GM21576 (cell line): ENCODE measurements around the gene IL1RAPL1.

Source experiments
- ATAC-seq: cut with Tn5 transposase; IDR thresholded peaks from one replicate; pipeline ENCODE4 v1.9.1; 2021; ENCODE audit warnings: mild to moderate bottlenecking, moderate library complexity; ENCODE audit not compliant: unreplicated experiment

IL1RAPL1 gene

DNA sequence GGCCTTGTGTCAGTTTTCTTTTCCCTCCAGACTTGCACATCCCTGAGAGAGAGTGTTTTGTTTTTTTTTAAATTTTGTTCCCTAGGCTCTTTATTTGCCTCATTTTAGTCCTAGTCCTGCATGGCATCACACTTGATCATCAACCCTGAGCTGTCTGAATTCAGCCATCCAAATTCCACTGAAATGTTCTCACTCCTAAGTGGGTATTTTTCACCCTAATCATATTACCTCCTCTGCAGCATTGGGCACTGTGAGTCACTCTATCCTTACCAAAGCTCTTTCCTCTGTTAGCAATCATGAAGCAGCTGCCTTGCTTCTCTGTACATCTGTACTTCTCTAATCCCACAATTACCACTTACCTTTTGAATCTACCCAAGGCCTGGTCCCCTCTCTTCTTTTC is 1271.5 kb downstream of the IL1RAPL1 start:
- no peak for ATAC-seq

DNA sequence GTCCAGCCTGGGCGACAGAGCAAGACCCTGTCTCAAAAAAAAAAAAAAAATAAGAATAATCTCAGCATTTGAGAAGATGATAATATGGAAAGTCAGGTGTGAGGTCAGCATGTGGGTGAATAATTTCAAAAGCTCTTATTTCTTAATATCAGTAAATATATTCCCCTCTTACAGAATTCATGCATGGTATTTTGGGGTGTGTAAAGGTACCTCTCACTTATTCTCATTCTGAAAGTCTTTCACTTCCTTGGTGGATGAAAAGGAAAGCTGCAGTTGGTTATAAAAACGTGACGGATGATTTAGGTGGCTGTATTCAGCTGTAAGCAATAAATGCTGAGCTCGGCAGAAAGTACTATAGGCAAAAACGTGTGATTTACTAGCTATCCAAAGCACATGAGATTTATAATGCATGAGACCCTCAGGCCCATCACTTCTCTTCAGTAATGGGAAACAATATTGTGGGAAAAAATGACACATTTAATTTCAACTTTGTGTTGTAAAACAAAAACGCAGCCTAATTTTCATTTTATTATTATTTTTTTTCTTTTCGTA is 1275.0 kb downstream of the IL1RAPL1 start:
- no peak for ATAC-seq

DNA sequence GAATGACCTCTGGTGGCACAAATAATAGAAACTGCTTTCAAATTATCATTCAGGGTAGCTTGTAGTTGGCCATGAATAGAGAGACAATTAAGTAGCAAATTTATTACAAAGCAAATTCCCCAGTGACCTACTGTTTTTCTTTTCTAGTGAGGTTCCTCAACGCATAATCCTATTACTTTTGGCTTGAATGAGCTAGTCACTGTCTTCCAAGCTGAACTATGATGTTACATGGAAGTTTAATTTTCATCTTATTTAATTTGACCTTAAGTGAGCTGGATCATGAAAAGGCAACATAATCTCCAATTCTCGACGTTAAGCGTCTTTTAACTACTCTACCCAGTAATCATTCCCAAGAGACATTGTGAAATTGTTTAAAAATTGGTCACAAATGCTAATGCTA is 1280.7 kb downstream of the IL1RAPL1 start:
- no peak for ATAC-seq

DNA sequence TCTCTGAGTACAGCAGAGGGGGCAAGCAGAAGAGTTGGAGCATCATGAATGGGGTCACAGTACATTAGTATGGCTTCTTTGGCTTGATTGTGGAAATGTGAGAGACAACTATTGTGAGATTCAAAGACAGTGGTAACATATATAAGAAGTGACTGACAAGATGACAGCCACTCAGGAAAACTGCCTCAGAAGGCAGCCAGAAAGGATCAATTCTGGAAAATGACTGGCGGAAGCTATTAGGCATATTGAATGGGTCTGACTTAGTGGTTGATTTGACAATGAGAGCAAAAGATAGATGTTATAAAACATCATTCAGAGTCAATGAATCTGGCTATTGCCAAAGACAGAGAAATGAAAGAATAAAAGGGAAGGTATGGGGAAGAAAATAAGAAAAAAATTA is 1282.6 kb downstream of the IL1RAPL1 start:
- ATAC-seq, result no peak

DNA sequence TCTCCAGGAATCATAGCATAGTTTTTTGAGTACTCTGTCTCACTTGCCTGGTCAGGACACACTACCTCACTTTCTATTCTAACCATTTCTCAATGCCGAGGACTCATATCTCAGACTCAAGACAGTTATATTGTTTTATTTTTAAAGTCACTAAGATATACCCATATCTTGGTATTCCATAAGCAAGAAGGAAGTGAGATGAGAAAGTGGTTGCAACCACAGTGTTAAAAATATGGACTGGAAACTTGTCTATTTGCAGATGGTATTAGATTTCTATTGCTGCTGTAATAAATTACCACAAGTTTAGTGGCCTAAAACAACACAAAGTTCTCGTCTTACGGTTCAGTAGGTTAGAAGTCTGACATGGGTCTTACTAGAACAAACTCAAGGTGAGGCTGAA is 1283.4 kb downstream of the IL1RAPL1 start:
- no peak for ATAC-seq

DNA sequence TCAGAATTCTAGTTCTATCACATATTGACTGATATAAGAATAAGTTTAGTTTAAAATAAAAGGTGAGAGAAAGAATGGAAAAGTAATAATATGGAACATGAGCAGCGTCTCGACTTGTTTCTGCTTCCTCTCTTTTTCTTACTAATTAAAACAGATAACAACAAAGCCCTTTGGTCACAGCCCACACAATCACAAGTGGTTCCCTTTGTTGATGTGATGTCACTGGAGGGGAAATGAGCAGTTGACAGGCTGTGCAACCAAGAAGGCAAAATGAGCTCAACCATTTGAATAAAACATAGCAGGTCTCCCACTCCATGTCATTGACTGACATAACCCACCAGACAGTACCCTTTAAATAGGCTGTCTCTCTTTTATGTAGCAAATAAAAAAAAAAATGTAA is 1285.6 kb downstream of the IL1RAPL1 start:
- ATAC-seq, result no peak

DNA sequence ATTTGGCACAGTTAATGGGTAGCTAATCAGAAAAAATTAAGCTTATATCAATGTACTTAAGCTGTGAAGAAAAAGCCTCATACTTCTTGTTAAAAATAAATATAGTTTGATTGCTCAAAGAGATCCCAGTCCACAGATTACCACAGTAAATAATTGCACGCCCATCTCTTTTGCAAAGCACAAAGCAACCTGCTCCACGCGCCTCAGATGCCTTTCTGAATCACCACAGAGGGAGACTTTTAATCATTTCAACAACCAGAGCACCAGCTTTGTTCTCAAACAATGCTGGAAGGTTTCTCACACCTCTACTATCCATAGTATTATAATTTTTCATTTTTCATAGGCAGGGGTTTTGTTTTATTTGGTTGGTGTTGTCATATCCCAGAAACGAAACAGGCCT is 1289.5 kb downstream of the IL1RAPL1 start:
- no peak for ATAC-seq

DNA sequence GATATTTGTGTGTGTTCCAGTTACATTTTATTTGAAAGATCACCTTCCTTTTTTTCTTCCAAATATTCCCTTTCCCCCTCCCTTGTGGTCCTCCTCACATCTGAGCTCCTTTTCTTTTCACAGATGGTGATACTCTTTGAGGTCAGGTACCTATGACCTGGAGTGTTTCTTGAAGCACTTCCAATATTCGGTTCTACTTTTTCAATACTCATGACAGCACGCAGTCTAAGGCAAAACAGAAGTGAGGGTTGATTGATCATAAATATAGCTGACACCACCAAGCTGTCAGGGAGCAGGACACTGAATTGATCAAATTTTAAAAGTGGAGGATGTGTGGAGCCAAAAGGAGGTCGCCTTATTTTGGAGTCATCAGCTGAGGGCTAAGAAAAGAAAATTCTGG is 1293.7 kb downstream of the IL1RAPL1 start:
- ATAC-seq, result no peak

DNA sequence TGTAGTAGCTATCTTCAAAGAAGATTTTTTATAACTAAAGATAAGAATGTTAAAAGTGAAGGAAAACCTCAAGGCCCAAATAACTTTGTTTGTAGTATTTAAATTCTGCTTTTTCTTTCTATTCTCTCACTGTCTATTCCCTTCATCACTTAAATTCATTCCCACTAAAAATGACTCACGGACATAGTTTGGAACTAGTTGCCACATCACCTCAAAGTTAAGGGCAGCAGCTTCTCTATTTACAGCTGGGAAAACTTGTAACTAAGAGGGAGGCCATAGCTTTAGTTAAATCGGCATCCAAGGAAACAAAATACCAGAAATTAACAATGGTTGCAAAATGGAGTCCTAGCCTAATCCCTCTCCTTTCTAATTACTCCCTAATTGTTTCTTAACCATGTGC is 1302.8 kb downstream of the IL1RAPL1 start:
- no peak for ATAC-seq

DNA sequence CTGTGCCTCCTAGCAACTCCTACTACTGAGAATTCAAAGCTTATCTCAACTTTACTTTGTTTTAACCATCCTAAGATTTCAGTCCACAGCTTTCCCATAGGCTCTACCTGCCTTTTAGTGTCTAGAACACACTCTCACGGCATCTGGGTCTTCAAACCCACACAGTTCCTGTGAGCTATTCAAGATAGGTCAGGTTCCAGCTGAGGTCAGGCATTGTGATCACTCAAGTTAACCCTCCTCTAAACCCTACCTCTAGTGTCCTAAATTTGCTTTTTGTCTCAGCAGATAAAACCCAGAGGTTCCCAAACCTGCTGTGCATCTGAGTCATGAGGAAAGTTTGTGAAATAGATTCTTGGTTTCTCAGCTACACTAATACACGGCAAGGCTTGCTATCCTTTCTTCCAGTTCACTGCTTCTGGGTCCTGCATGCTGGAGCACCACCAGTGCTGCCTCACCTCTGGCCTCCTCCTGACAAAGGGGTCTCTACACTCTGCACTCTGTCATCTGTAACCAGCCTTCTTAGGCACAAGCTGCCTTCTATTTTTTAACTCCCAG is 1303.5 kb downstream of the IL1RAPL1 start:
- no peak for ATAC-seq

DNA sequence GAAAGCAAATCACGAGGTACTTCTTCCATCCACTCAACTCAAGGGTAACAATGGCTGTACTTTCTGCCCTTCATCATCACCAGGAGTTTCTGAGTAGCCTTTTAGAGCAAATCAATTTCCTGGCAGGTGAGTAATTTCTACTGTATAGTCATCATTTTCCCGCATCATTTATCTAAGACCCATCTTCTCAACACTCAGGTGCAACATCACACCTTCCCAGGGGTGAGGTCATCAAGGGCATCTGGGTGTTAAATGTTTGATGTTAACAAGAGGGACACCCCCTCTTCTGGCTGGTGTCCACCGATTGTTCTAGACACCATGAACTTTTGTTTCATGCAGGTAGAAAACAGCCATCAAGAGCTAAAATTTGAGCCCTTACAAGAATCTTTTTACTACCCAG is 1314.8 kb downstream of the IL1RAPL1 start:
- no peak for ATAC-seq

DNA sequence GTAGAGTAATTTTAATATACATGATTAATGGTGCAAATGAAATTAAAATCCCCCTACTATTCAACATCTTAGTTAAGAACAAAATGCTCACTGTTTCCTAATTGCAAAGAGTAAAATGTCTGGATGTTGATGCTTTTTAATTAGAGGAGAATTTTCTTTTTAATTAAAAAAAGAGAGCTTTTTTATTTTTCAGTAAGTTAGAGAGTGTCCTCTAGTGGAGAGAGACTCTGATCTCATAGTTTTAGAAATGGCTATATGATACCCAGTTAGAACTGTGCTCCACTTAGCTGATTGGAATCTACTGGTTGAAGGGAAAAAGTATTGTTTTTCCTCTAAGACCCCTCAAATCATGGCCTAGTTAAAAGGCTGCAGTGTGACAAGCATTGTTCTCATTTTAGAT is 1316.1 kb downstream of the IL1RAPL1 start:
- no peak for ATAC-seq

DNA sequence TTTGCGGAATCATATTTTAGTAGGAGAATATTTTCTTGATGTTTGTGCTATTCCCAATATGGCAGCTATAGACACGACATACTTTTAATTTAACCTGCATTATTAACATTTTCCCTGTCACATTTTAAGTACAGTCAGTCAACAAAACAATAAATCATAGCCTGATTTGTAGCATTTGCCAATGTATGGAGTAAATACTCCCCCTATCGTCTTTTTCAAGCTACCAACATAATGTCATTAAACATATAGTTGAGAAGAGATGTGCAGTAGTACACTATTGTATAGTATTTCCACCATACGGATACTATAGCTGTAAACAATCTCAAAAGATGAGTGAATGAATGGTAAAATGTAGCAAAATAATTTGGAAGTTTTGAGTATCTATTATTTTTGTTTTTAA is 1324.4 kb downstream of the IL1RAPL1 start:
- no peak for ATAC-seq

DNA sequence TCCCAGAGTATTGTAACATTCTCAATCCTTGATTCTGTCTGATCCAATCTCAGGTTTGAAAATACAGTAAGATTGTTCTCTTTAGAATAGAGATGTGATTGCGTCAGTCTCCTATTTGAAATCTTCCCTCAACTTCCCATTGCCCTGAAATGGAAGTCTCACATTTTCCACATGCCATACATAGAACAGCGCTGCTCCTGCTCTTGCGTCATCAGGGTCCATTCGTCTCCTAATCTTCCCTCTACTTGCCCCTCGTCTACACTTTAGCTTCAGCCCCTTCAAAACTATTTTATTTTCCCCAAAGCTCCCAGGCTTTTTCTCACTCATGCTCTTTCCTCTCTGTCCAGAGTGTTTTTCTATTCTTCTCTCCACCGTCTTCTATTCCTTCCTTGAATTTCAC is 1326.4 kb downstream of the IL1RAPL1 start:
- no peak for ATAC-seq

DNA sequence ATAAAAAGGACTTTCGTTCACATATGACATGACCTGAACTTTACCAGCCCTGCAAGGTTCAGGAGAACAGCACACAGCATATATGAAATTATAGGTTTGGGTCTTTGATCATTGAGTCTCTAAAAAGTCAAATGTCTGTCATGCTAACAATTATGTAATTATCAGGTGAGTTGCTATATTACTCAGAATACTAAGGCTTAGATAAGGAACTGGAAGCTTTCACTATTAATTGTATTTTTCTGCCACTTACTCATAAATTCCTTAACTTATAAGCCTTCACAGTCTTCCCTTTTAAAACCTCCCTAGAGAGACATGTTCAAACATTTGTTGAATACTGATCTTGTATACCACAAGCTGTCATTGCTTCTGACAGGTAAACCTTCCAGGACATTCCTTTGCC is 1335.4 kb downstream of the IL1RAPL1 start:
- ATAC-seq, result no peak

DNA sequence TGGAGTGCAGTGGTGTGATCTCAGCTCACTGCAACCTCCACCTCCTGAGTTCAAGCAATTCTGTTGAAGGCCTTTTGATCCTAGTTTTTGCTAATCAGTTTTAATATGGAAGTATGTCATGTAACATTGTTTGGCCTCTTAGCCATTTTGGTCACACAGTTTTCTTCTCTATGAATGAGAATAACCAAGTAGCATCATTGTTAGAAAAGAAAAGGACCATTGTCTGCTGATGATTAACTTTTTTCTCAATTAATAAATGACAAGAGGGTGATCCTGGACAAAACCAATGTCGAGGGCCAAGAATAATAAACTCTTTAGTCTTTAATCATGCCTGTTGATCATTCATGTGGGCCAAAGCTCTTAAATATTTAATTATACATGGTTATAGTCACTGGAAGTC is 1338.8 kb downstream of the IL1RAPL1 start:
- no peak for ATAC-seq

DNA sequence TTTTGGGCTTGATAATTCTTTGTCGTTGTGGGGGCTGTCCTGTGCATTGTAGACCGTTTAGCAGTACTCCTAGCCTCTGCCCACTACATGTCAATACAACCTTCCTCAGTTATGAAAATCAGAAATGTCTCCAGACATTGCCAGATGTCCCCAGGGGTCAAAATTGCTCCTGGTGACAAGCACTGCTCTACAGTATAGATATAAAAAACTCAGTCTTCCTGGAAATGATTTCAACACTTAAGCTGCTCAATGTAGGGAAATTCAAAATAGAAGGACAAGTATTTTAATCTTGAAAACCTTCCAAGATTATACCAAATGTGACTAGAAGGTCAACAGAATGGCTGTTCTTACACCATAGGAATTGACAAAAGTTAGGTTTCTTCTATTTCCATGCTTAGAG is 1339.4 kb downstream of the IL1RAPL1 start:
- no peak for ATAC-seq

DNA sequence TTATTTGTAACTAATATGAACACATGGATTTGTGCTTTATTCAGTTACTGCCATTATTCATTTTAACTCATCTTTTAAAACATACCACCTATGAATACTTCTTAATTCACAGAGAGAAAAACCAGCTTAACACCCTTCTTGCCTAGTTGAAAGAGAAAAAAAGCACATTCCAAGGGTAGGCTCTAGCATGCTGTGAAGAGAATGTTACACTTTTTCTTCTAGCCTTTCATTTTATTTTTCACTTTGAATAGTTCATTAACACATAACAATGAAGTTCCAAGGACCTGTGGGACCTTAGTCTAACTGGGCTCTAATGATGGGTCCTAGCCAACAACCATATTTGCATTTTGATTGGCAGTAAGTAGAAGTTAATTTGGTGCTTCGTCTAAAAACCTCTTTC is 1348.2 kb downstream of the IL1RAPL1 start:
- ATAC-seq, result no peak

DNA sequence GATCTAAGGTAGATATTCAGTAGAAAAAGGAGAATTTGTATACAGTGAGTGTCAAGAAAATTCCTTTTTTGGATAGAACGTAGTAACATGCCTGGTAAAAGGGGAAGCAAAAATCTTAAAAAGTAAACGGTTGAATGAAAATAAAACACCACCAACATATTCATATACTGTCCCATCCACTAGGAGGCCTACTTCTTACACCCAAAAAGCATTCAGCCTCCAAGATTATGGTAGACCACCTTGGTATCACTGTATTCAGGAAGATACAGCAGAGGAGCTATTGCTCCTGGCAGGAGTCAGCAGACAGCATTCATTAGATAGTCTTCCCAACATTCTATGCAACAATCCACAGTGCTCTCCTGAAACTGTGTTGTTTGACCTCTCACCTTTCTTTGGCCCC is 1353.5 kb downstream of the IL1RAPL1 start:
- ATAC-seq, result no peak

DNA sequence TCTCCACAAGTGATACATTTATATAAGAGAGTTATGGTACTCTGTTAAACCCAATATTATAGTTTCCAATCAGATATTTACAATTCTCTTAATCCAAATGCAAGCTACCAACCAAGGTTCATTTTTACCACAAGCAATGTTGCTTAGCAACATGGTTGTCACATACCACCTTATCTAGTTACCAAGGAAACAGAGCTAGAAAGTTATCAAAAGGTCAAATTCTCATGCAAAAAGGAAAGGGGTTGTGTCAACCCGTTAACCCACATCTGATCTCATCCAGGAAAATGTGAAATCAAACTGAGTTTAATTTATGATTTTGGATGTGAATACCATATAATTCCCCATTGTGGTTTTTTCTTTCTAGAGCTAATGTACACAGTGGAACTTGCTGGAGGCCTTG is 1354.0 kb downstream of the IL1RAPL1 start:
- ATAC-seq, result no peak

DNA sequence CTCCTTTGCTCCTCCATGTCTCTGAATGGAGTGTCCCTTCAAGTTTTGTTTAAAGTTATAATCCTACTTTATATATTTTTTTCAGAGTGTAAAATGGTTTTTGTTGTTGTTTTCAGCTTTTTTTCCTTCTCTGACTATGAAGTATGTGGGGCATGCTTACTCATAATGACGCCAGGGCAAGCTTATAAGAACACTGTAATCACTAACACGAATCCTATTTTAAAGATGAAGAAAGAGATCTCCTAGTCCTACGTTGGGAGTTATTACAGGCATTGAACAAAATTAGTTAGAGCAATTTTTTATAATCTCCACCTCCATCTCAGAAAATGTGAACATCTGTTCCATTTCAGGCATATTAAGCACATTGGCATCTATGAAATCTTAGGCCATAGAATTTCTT is 1360.0 kb downstream of the IL1RAPL1 start:
- ATAC-seq, result no peak

DNA sequence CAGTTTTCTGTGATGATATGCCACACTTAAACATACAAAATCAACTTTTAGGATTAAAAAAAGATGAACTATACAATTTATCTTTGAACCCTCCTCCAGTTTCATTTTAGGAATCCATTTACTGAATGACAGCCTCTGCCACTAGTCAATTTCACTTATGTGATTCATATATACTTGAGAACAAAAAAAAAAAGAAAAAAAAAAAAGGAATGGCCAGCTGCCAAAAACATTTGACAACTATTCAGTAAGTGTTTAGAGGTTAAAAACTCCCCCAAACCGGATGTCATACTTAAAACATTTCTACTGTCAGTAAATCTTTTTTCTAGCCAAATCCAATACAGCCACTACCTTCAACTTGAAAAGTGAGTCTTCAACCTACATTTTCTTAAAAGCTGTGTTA is 1361.4 kb downstream of the IL1RAPL1 start:
- no peak for ATAC-seq

DNA sequence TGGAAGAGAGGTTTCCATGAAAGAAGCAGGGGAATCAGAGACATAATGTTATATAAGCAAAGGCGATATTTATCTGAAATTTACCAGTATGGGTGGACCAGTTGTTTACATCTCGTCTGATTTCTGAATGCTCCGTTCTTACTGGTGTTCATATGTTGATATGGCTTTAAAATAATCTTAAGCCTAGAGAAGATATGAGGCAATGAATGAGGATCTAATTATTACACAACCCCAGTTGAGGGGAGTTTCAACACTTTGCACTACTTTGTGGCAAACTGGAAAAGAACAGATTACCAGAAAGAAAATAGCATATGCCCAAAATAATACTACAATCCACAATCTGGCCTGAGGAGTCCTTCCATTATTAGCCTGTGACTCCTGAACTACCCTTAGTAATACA is 1364.8 kb downstream of the IL1RAPL1 start:
- no peak for ATAC-seq
